ENCODE results near the gene TMEM17. TPM values are rescaled to one million over a fixed set of nuclear protein-coding genes. Genes with fewer than 3 reads are reported as not detected.

TMEM17 gene
- total RNA-seq, 4 donors from 2014 or later, result 2.1 to 6.0 (median 4.8) TPM

- Histone ChIP-seq H3K36me3 (no peaks in the 10 kb centered on the region), H3K4me3 (replicated peaks in 1 of 3) (no peak overlapping the region), H3K9me3 (no peaks in the 10 kb centered on the region), H3K27ac (no peak overlapping the region), H3K4me1 (peaks cover 0 to 14% of the 10 kb centered on the region in 2 donors), H3K27me3 (no peaks in the 10 kb centered on the region)
- intact Hi-C loops (cut with DNase I), result loop anchor here (2.0 kb wide), 1 partner anchor 317 kb away; no protein-coding TSS in a partner anchor
- no peak for DNase-seq
- no peak for TF ChIP-seq CTCF (IDR thresholded peaks at IDR 0.05)
- TF ChIP-seq POLR2A (IDR thresholded peaks at IDR 0.05), result no peak
- 87 to 88% methylated on average over 6 of the region's 6 CpGs for WGBS, 2 donors
These were observed 49.9 kb downstream of the TMEM17 start for GRCh38 chr2:62455957-62456692.

DNA sequence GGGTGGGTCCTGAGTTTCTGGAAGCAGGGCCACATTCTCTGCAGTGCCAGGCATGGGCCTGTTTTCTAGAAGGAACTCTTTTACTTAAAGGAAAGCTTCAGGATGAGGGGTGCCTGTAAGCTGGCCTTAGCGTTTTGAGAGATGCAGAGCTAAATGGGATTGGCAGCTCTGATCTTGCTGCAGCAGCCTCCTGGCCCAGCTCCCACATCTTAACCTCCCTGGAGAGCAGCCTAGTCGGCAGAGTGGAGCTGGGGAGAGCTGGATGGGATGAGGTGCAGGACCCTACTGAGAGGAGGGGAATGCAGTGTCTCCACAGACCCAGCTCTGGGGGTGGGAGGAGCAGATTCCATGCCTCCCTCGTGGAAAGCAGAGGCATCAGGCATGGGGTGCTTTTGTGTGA is 52.0 kb downstream of the TMEM17 start:
- Histone ChIP-seq H3K27ac (no peak overlapping the region), H3K9me3 (no peaks in the 10 kb centered on the region), H3K4me1 (peaks cover 0 to 8% of the 10 kb centered on the region in 2 donors), H3K4me3 (replicated peaks in 1 of 3) (no peak overlapping the region), H3K36me3 (no peaks in the 10 kb centered on the region), H3K27me3 (no peaks in the 10 kb centered on the region)
- WGBS, 2 donors, result 33 to 47% methylated on average over 3 of the region's 3 CpGs
- TF ChIP-seq CTCF (IDR thresholded peaks at IDR 0.05) (no peak), POLR2A (IDR thresholded peaks at IDR 0.05) (no peak)
- intact Hi-C loops (cut with DNase I), result no loop called here
- DNase-seq, result no peak

DNA sequence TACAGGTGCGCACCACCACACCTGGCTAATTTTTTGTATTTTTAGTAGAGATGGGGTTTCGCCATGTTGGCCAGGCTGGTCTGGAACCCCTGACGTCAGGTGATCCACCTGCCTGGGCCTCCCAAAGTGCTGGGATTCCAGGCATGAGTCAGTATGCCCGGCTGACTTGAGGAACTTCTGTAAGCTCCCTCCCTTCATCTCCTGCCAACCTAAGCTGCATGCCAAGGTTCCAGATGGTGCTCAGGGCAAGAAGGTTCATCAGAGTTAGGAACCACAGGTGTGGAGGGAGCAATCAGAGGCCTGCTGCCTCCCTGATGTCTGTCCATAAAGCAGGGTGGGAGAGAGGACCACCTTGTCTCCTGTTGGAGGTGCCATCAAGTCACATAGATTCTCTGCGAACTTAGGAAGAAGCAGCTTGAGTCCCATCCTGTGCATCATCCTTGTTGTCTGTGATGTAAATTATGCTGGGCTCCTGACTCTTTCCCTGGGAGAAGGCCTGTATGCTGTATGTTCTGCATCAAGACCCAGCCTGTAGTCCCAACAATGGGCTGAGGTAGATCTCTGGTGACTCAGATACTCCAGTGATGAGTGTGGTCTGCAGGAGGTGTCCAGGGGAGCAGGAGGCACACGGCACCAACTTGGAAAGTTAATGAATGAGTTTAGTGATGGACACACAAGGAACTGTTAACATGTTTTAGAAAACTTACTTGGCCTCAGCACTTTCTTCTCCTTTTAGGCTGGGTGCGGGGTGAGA is 53.1 kb downstream of the TMEM17 start:
- intact Hi-C loops (cut with DNase I), result no loop called here
- Histone ChIP-seq H3K27me3 (no peaks in the 10 kb centered on the region), H3K4me3 (replicated peaks in 1 of 3) (no peak overlapping the region), H3K9me3 (no peaks in the 10 kb centered on the region), H3K27ac (no peak overlapping the region), H3K4me1 (peaks cover 0 to 8% of the 10 kb centered on the region in 2 donors), H3K36me3 (no peaks in the 10 kb centered on the region)
- TF ChIP-seq POLR2A (IDR thresholded peaks at IDR 0.05), result no peak
- no peak for TF ChIP-seq CTCF (IDR thresholded peaks at IDR 0.05)
- WGBS, 2 donors, result 85 to 88% methylated on average over 7 of the region's 7 CpGs
- no peak for DNase-seq

DNA sequence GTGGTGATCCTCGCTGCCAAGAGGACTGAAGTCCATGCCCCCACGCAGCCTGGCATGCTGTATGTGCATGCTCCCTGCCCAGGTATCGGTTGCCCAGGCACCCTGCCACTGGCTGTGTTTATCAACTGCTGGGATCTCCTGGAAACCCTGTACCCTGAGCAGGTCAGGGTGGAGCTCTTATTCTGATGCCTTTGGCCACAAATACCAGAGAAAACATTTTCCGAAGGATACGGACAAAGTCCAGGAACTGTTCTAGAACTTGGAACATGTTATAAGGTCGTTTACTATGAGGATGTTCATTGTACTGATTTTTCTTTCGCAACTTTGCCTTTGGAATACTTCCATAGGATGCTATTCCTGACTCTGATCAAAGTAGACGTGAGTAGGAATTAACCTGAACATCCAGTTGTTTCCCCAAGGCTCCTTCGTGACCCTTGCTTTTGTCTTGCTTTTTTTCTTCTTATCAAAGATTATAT is 55.2 kb downstream of the TMEM17 start:
- H3K27ac ChIP-seq, result no peak overlapping the region
- intact Hi-C loops (cut with DNase I), result no loop called here
- no peak for DNase-seq

More for the DNA sequence above, 55.2 kb downstream of the TMEM17 start:
- H3K9me3 ChIP-seq, result no peaks in the 10 kb centered on the region
- no peaks in the 10 kb centered on the region for H3K36me3 ChIP-seq
- no peak for TF ChIP-seq CTCF (IDR thresholded peaks at IDR 0.05)
- no peak for TF ChIP-seq POLR2A (IDR thresholded peaks at IDR 0.05)
- 90 to 91% methylated on average over 9 of the region's 9 CpGs for WGBS, 2 donors
- H3K27me3 ChIP-seq, result no peaks in the 10 kb centered on the region
- H3K4me3 ChIP-seq (replicated peaks in 1 of 3), result no peak overlapping the region
- no peaks in the 10 kb centered on the region for H3K4me1 ChIP-seq

Small RNAs within 50 kb of the gene (small RNA-seq; reads per million reads assigned to genes)
- gene AC107083.1 (not detected), gene RN7SL18P (not detected)

Other genes starting within 250 kb of the TMEM17 start
- 10 to 100 TPM; 49.9 to 68.8 (median 57.0) TPM for gene EHBP1, start 199.5 kb upstream of the TMEM17 start, total RNA-seq

All from thyroid gland (tissue), 4 donors.